RWPE2 (cell line): Measurements from ENCODE around the gene SLC44A5.

Source experiments
- ATAC-seq: fragments of 200-7000 bp; cut with Tn5 transposase; 3 replicates; pipeline ENCODE4 v1.9.1; 2021; ENCODE audit warnings: low read depth
- DNase-seq: peaks from one replicate; pipeline ENCODE4 v3.0.0-alpha.2; 2020; ENCODE audit warnings: low spot score
- H3K27ac ChIP-seq: fragments of 450-650 bp; 2 replicates; pipeline ENCODE4 v1.5.1; 2017; ENCODE audit warnings: mild to moderate bottlenecking; ENCODE audit not compliant: poor library complexity, severe bottlenecking
- H3K27me3 ChIP-seq: fragments of 250-450 bp; sonication (Bioruptor Pico); 2 replicates; pipeline ENCODE4 v1.5.1; 2021; ENCODE audit warnings: mild to moderate bottlenecking, moderate library complexity; ENCODE audit not compliant: insufficient read depth, poor library complexity, severe bottlenecking
- H3K36me3 ChIP-seq: fragments of 250-450 bp; sonication (Bioruptor Pico); 2 replicates; pipeline ENCODE4 v1.5.1; 2020; ENCODE audit warnings: low read depth, mild to moderate bottlenecking, moderate library complexity
- H3K4me1 ChIP-seq: fragments of 250-450 bp; sonication (Bioruptor Pico); 2 replicates; pipeline ENCODE4 v1.5.1; 2021; ENCODE audit warnings: mild to moderate bottlenecking, moderate library complexity; ENCODE audit not compliant: insufficient read depth, poor library complexity, severe bottlenecking
- H3K4me3 ChIP-seq: fragments of 250-450 bp; sonication (Bioruptor Pico); 2 replicates; pipeline ENCODE4 v1.5.1; 2021; ENCODE audit warnings: mild to moderate bottlenecking, moderate library complexity; ENCODE audit not compliant: severe bottlenecking
- H3K9me3 ChIP-seq: fragments of 250-450 bp; sonication (Bioruptor Pico); 2 replicates; pipeline ENCODE4 v1.5.1; 2021; ENCODE audit warnings: mild to moderate bottlenecking, moderate library complexity; ENCODE audit not compliant: severe bottlenecking
- CTCF ChIP-seq: fragments of 450-650 bp; IDR thresholded peaks from one replicate; pipeline ENCODE4 v1.5.1; 2017; ENCODE audit warnings: mild to moderate bottlenecking, moderate library complexity; ENCODE audit not compliant: poor library complexity, severe bottlenecking

SLC44A5 gene

GRCh38 chr1:75554870-75555269 lies 56.0 kb downstream of the SLC44A5 start:
- no peaks in the 10 kb centered on the region for H3K4me1 ChIP-seq
- H3K4me3 ChIP-seq = no peak overlapping the region
- H3K27me3 ChIP-seq = no peaks in the 10 kb centered on the region
- DNase-seq (no peak), ATAC-seq (no peak)
- H3K9me3 ChIP-seq = no peaks in the 10 kb centered on the region
- no peak for TF ChIP-seq CTCF
- no peaks in the 10 kb centered on the region for H3K36me3 ChIP-seq
- H3K27ac ChIP-seq = no peak overlapping the region

- no peaks in the 10 kb centered on the region for H3K4me1 ChIP-seq
- no peaks in the 10 kb centered on the region for H3K36me3 ChIP-seq
- no peak overlapping the region for H3K4me3 ChIP-seq
- no peak for DNase-seq
- H3K27me3 ChIP-seq = no peaks in the 10 kb centered on the region
- H3K9me3 ChIP-seq = no peaks in the 10 kb centered on the region
- ATAC-seq = no peak
- no peak for TF ChIP-seq CTCF
- no peak overlapping the region for H3K27ac ChIP-seq
Measured at GRCh38 chr1:75554181-75554580, 56.7 kb downstream of the SLC44A5 start.

- no peaks in the 10 kb centered on the region for H3K4me1 ChIP-seq
- no peak overlapping the region for H3K4me3 ChIP-seq
- H3K27me3 ChIP-seq = peaks cover 4% of the 10 kb centered on the region
- no peaks in the 10 kb centered on the region for H3K36me3 ChIP-seq
- no peaks in the 10 kb centered on the region for H3K9me3 ChIP-seq
- TF ChIP-seq CTCF = no peak
- no peak for ATAC-seq
- H3K27ac ChIP-seq = no peak overlapping the region
- DNase-seq = no peak
Measured at GRCh38 chr1:75550559-75550958, 60.4 kb downstream of the SLC44A5 start.

- DNase-seq = no peak
- no peak for TF ChIP-seq CTCF
- Histone ChIP-seq H3K9me3 (no peaks in the 10 kb centered on the region), H3K27ac (no peak overlapping the region), H3K27me3 (peaks cover 4% of the 10 kb centered on the region), H3K4me3 (no peak overlapping the region), H3K4me1 (no peaks in the 10 kb centered on the region), H3K36me3 (no peaks in the 10 kb centered on the region)
- ATAC-seq = no peak
Measured at GRCh38 chr1:75548721-75549480, 62.0 kb downstream of the SLC44A5 start.

- DNase-seq (no peak), ATAC-seq (no peak)
- H3K27ac ChIP-seq = no peak overlapping the region
- H3K36me3 ChIP-seq = no peaks in the 10 kb centered on the region
- peaks cover 4% of the 10 kb centered on the region for H3K27me3 ChIP-seq
- H3K4me3 ChIP-seq = no peak overlapping the region
- no peak for TF ChIP-seq CTCF
- H3K9me3 ChIP-seq = no peaks in the 10 kb centered on the region
- H3K4me1 ChIP-seq = no peaks in the 10 kb centered on the region
Measured at GRCh38 chr1:75543705-75544104, 67.2 kb downstream of the SLC44A5 start.
